HepG2 (cell line): ENCODE results near the gene DNASE2B.
"Not testable (repeated sequence)": the region's sequence is repeated elsewhere in the genome, so short reads cannot be mapped to it uniquely, and the experiment has no call there.

ENCODE experiments used
- CTCF ChIP-seq: sonication (generic); formaldehyde crosslinking; IDR thresholded peaks from 2 replicates; pipeline ENCODE4 v1.5.0; 2020; ENCODE audit warnings: mild to moderate bottlenecking, missing genetic modification reagents, moderate library complexity
- LCORL ChIP-seq, 2 experiments: fragments of 450-650 bp in 1 of 2; sonication (generic) in 1 of 2; formaldehyde crosslinking in 1 of 2; IDR thresholded peaks; 2 replicates each; pipeline versions ENCODE4 v1.5.0 to v1.6.1; 2017 to 2020; ENCODE audit warnings: antibody characterized with exemption in 1 of 2, missing genetic modification reagents in 1 of 2
- MTF2 ChIP-seq: sonication (generic); formaldehyde crosslinking; IDR thresholded peaks from 2 replicates; pipeline ENCODE4 v1.5.0; 2020; ENCODE audit warnings: missing genetic modification reagents, borderline replicate concordance
- ZNF562 ChIP-seq: sonication (generic); formaldehyde crosslinking; IDR thresholded peaks from 2 replicates; pipeline ENCODE4 v1.8.0; 2022; ENCODE audit warnings: missing genetic modification reagents, borderline replicate concordance

- not testable (repeated sequence) for TF ChIP-seq ZNF562; MTF2; CTCF (CRISPR knock-in tag); LCORL (IDR thresholded peaks at IDR 0.05); LCORL (CRISPR knock-in tag; IDR thresholded peaks at IDR 0.05)
These were observed 44.7 kb downstream of the DNASE2B start for GRCh38 chr1:84442747-84443646.
